ENCODE results near the gene GNAS. TPM values are rescaled to one million over a fixed set of nuclear protein-coding genes. Genes with fewer than 3 reads are reported as not detected.

The GNAS gene
- total and polyA plus RNA-seq, 9 of the 15 experiments (the other 6 are each of a cell fraction or from before 2014, with no cell fraction given), result 128 to 648 (median 266) TPM

- FAIRE-seq (no peak), DNase-seq (ENCODE audit: extremely low read depth in 1 of 4, low spot score in 3 of 4) (no peak), ATAC-seq (no peak)
- Histone ChIP-seq H3K4me1 (replicated peaks in 1 of 2; ENCODE audit: control insufficient read depth in 2 of 2, insufficient read depth in 2 of 2, low read length in 2 of 2) (no peaks in the 10 kb centered on the region), H3K36me3 (ENCODE audit: control insufficient read depth, insufficient read depth, low read length) (no peaks in the 10 kb centered on the region), H3K4me3 (no peak overlapping the region), H4K20me1 (replicated peaks; ENCODE audit: control insufficient read depth, insufficient read depth, low read length) (no peaks in the 10 kb centered on the region), H3K27ac (ENCODE audit: extremely low read depth, low read depth, low read length) (no peak overlapping the region), H3K4me2 (ENCODE audit: insufficient read depth, low read length) (no peak overlapping the region), H3K79me2 (ENCODE audit: control insufficient read depth, insufficient read depth, low read length) (no peaks in the 10 kb centered on the region), H3K9me3 (replicated peaks; ENCODE audit: control insufficient read depth, insufficient read depth, low read depth, low read length) (no peaks in the 10 kb centered on the region), H3K9me1 (ENCODE audit: control insufficient read depth, insufficient read depth, low read length) (no peaks in the 10 kb centered on the region), H3K9ac (ENCODE audit: insufficient read depth in 1 of 2, low read depth in 2 of 2, low read length in 2 of 2) (no peak overlapping the region), H2AFZ (ENCODE audit: low read depth, low read length) (no peak overlapping the region), H3K27me3 (ENCODE audit: control insufficient read depth in 2 of 2, insufficient read depth in 2 of 2, low read length in 2 of 2) (peaks cover 23 to 27% of the 10 kb centered on the region in 2 experiments; a peak in 4 of 5 replicates)
- CTCF ChIA-PET (ENCODE audit: low intra/inter-chr PET ratio), result no interaction called here
- no TSS peak for BruUV-seq (replicated peaks)
- intact Hi-C loops (cut with micrococcal nuclease), result no loop called here
- POLR2A ChIA-PET, result no interaction called here
- TF ChIP-seq CBX2 (IDR thresholded peaks at IDR 0.05; ENCODE audit: insufficient read depth, low read length, poor library complexity, severe bottlenecking) (peak; percentile 30), NR2F6 (CRISPR knock-in tag; IDR thresholded peaks at IDR 0.05) (no peak)
- in situ Hi-C loops (cut with MboI), result no loop called here
- 2% methylated on average over 3 of the region's 3 CpGs for WGBS (ENCODE audit: insufficient coverage, low coverage, missing lambda C conversion rate)
These were observed 89.0 kb downstream of the GNAS start for GRCh38 chr20:58941471-58941870.

- 6% methylated on average over 4 of the region's 4 CpGs for WGBS (ENCODE audit: insufficient coverage, low coverage, missing lambda C conversion rate)
- in situ Hi-C loops (cut with MboI) (no loop called here), intact Hi-C loops (cut with micrococcal nuclease) (no loop called here)
- Histone ChIP-seq H3K9ac (ENCODE audit: insufficient read depth in 1 of 2, low read depth in 2 of 2, low read length in 2 of 2) (no peak overlapping the region), H3K27ac (ENCODE audit: extremely low read depth, low read depth, low read length) (no peak overlapping the region), H3K9me3 (replicated peaks; ENCODE audit: control insufficient read depth, insufficient read depth, low read depth, low read length) (no peaks in the 10 kb centered on the region), H3K4me3 (no peak overlapping the region), H4K20me1 (replicated peaks; ENCODE audit: control insufficient read depth, insufficient read depth, low read length) (no peaks in the 10 kb centered on the region), H2AFZ (ENCODE audit: low read depth, low read length) (no peak overlapping the region), H3K4me1 (replicated peaks in 1 of 2; ENCODE audit: control insufficient read depth in 2 of 2, insufficient read depth in 2 of 2, low read length in 2 of 2) (no peaks in the 10 kb centered on the region), H3K79me2 (ENCODE audit: control insufficient read depth, insufficient read depth, low read length) (no peaks in the 10 kb centered on the region), H3K36me3 (ENCODE audit: control insufficient read depth, insufficient read depth, low read length) (no peaks in the 10 kb centered on the region), H3K4me2 (ENCODE audit: insufficient read depth, low read length) (no peak overlapping the region), H3K27me3 (ENCODE audit: control insufficient read depth in 2 of 2, insufficient read depth in 2 of 2, low read length in 2 of 2) (peaks cover 27% of the 10 kb centered on the region in 2 experiments; a peak in 4 of 5 replicates), H3K9me1 (ENCODE audit: control insufficient read depth, insufficient read depth, low read length) (no peaks in the 10 kb centered on the region)
- POLR2A ChIA-PET, result interaction anchor here (0.6 kb wide), 1 partner anchor 242 kb away, joined by 3 read pairs; no protein-coding TSS in a partner anchor
- no TSS peak for BruUV-seq (replicated peaks)
- DNase-seq (ENCODE audit: extremely low read depth in 1 of 4, low spot score in 3 of 4), result no peak
- CTCF ChIA-PET (ENCODE audit: low intra/inter-chr PET ratio), result no interaction called here
- ATAC-seq, result no peak
- FAIRE-seq, result no peak
- no peak for TF ChIP-seq XRCC4 (IDR thresholded peaks at IDR 0.05; ENCODE audit: extremely low read depth, insufficient read depth, insufficient read length)
- TF ChIP-seq, protein P1, sequence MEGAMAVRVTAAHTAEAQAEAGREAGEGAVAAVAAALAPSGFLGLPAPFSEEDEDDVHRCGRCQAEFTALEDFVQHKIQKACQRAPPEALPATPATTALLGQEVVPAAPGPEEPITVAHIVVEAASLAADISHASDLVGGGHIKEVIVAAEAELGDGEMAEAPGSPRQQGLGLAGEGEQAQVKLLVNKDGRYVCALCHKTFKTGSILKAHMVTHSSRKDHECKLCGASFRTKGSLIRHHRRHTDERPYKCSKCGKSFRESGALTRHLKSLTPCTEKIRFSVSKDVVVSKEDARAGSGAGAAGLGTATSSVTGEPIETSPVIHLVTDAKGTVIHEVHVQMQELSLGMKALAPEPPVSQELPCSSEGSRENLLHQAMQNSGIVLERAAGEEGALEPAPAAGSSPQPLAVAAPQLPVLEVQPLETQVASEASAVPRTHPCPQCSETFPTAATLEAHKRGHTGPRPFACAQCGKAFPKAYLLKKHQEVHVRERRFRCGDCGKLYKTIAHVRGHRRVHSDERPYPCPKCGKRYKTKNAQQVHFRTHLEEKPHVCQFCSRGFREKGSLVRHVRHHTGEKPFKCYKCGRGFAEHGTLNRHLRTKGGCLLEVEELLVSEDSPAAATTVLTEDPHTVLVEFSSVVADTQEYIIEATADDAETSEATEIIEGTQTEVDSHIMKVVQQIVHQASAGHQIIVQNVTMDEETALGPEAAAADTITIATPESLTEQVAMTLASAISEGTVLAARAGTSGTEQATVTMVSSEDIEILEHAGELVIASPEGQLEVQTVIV (CRISPR knock-in tag; IDR thresholded peaks at IDR 0.05; ENCODE audit: borderline replicate concordance), result no peak
- no peak for TF ChIP-seq ZBTB2 (IDR thresholded peaks at IDR 0.05)
- no peak for TF ChIP-seq MYBL2 (IDR thresholded peaks at IDR 0.05; ENCODE audit: low read depth)
- TF ChIP-seq MYBL2 (CRISPR knock-in tag; IDR thresholded peaks at IDR 0.05; ENCODE audit: borderline replicate concordance), result no peak
- TF ChIP-seq NFATC3 (IDR thresholded peaks at IDR 0.05), result no peak
- TF ChIP-seq NCOR1 (IDR thresholded peaks at IDR 0.05), result no peak
- no peak for TF ChIP-seq MXI1 (IDR thresholded peaks at IDR 0.05; ENCODE audit: low read depth, low read length)
- TF ChIP-seq XRCC3 (IDR thresholded peaks at IDR 0.05), result no peak
- no peak for TF ChIP-seq BRCA1 (IDR thresholded peaks at IDR 0.05)
- no peak for TF ChIP-seq BRCA1 (CRISPR knock-in tag; IDR thresholded peaks at IDR 0.05)
- no peak for TF ChIP-seq NEUROD1 (IDR thresholded peaks at IDR 0.05; ENCODE audit: borderline replicate concordance, low read depth, low read length, partially characterized antibody)
- no peak for TF ChIP-seq RCOR1 (IDR thresholded peaks at IDR 0.05; ENCODE audit: borderline replicate concordance in 1 of 2, low read depth in 2 of 2, low read length in 2 of 2)
These were observed 90.0 kb downstream of the GNAS start for GRCh38 chr20:58942549-58942948.
